GM21390 (cell line): ENCODE data around the gene ZMAT5.

Experiments
- ATAC-seq: cut with Tn5 transposase; IDR thresholded peaks from one replicate; pipeline ENCODE4 v1.9.1; 2021; ENCODE audit not compliant: unreplicated experiment

Gene ZMAT5

GRCh38 chr22:29732883-29733282 is 33.9 kb downstream of the ZMAT5 start:
- ATAC-seq = no peak

- ATAC-seq = no peak
These were observed 35.6 kb downstream of the ZMAT5 start for GRCh38 chr22:29731058-29731850.

- no peak for ATAC-seq
These were observed 37.6 kb downstream of the ZMAT5 start for GRCh38 chr22:29729161-29729560.

- ATAC-seq = no peak
These were observed 39.7 kb downstream of the ZMAT5 start for GRCh38 chr22:29727131-29727523.

GRCh38 chr22:29726512-29727130 is 40.2 kb downstream of the ZMAT5 start:
- no peak for ATAC-seq

GRCh38 chr22:29726106-29726505 is 40.7 kb downstream of the ZMAT5 start:
- no peak for ATAC-seq

- no peak for ATAC-seq
These were observed 42.0 kb downstream of the ZMAT5 start for GRCh38 chr22:29724843-29725242.

- ATAC-seq = no peak
These were observed 43.0 kb downstream of the ZMAT5 start for GRCh38 chr22:29723766-29724165.

GRCh38 chr22:29722587-29722986 is 44.2 kb downstream of the ZMAT5 start:
- ATAC-seq = no peak

- ATAC-seq = no peak
These were observed 44.7 kb downstream of the ZMAT5 start for GRCh38 chr22:29722151-29722550.

- no peak for ATAC-seq
These were observed 45.9 kb downstream of the ZMAT5 start for GRCh38 chr22:29720811-29721323.

GRCh38 chr22:29719899-29720645 is 46.7 kb downstream of the ZMAT5 start, which contains the start of gene CABP7:
Gene CABP7 (plus strand): TSS chr22:29720003. CDS start chr22:29720425, 422 bp downstream.
- ATAC-seq = no peak

- no peak for ATAC-seq
These were observed 47.6 kb downstream of the ZMAT5 start for GRCh38 chr22:29718949-29719898.

- ATAC-seq = no peak
These were observed 49.0 kb downstream of the ZMAT5 start for GRCh38 chr22:29717789-29718188.

- ATAC-seq = no peak
These were observed 49.8 kb downstream of the ZMAT5 start for GRCh38 chr22:29716814-29717545.

GRCh38 chr22:29715705-29716104 is 51.1 kb downstream of the ZMAT5 start:
- ATAC-seq = no peak

GRCh38 chr22:29715240-29715639 is 51.6 kb downstream of the ZMAT5 start:
- no peak for ATAC-seq

GRCh38 chr22:29713156-29713727 is 53.6 kb downstream of the ZMAT5 start:
- no peak for ATAC-seq

- no peak for ATAC-seq
These were observed 54.7 kb downstream of the ZMAT5 start for GRCh38 chr22:29712119-29712518.
